ENCODE measurements around the gene MPND.
"Not testable (repeated sequence)": the region's sequence is repeated elsewhere in the genome, so short reads cannot be mapped to it uniquely, and the experiment has no call there.

MPND gene

GRCh38 chr19:4328243-4328990 lies 14.9 kb upstream of the MPND start:
- Mint-ChIP-seq H3K4me3 (peak overlapping the region; percentile 90), H3K9me3 (ENCODE audit: low read depth) (no peaks in the 10 kb centered on the region), H3K36me3 (no peaks in the 10 kb centered on the region), H3K27ac (peak overlapping the region; percentile 92), H3K27me3 (no peaks in the 10 kb centered on the region), H3K4me1 (ENCODE audit: low read depth) (peaks cover 23% of the 10 kb centered on the region)

DNA sequence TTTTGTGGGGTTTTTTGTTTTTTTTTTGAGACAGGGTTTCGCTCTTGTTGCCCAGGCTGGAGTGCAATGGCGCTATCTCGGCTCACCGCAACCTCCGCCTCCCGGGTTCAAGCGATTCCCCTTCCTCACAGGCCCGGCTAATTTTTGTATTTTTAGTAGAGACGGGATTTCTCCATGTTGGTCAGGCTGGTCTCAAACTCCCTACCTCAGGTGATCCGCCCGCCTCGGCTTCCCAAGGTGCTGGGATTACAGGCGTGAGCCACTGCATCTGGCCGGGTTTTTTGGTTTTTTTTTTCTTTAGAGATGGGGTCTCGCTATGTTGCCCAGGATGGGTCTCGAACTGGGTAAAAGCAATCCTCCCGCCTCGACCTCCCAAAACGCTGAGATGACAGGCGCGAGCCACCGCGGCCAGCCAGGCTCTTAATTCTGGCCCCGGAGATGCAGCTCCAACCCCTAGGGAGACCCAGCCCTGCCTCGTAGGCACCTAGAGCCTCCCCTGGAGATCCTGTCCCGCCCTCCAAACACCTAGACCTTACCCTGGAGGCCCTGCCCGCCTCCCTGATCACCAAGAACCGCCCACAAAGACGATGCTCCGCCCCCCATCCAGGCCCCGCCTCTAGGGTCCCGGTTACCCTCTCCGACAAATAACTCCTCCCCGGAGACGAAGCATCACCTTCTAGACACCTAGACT lies 14.2 kb upstream of the MPND start:
- H3K27me3 Mint-ChIP-seq; H3K36me3 Mint-ChIP-seq; H3K9me3 Mint-ChIP-seq (ENCODE audit: low read depth): not testable (repeated sequence)
- H3K4me3 Mint-ChIP-seq, result peak overlapping the region; percentile 90
- H3K4me1 Mint-ChIP-seq (ENCODE audit: low read depth), result peaks cover 23% of the 10 kb centered on the region
- H3K27ac Mint-ChIP-seq, result peak overlapping the region; percentile 92

DNA sequence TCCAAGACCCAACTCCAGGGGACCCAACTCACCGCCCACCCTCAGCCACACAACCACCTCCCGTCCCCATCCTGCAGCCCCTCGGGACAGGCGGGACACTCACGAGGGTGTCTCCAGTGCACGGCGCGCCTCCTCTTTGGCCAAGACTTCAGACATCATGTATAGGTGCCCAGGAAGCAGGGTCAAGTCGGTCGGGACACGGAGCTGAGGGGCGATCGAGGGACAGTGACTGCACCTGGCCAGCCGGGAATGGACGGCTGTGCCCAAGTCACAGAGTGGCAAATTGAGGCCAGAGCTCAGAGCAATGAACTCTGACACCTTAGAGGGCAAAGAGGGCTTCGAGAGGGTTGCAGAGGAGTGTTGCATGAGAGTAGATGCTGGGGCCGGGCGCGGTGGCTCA lies 13.5 kb upstream of the MPND start:
- peak overlapping the region; percentile 67 for H3K4me3 Mint-ChIP-seq
- peak overlapping the region; percentile 54 for H3K27ac Mint-ChIP-seq
- H3K9me3 Mint-ChIP-seq (ENCODE audit: low read depth), result no peaks in the 10 kb centered on the region
- peaks cover 23% of the 10 kb centered on the region for H3K4me1 Mint-ChIP-seq (ENCODE audit: low read depth)
- H3K36me3 Mint-ChIP-seq, result peaks cover under 1% of the 10 kb centered on the region
- no peaks in the 10 kb centered on the region for H3K27me3 Mint-ChIP-seq

- Mint-ChIP-seq H3K4me1 (ENCODE audit: low read depth) (peaks cover 13% of the 10 kb centered on the region), H3K27ac (no peak overlapping the region), H3K27me3 (no peaks in the 10 kb centered on the region), H3K9me3 (ENCODE audit: low read depth) (no peaks in the 10 kb centered on the region), H3K36me3 (peaks cover 7% of the 10 kb centered on the region), H3K4me3 (no peak overlapping the region)
These were observed 8.3 kb upstream of the MPND start for GRCh38 chr19:4334929-4335570.

- Mint-ChIP-seq H3K36me3 (peaks cover 7% of the 10 kb centered on the region), H3K9me3 (ENCODE audit: low read depth) (no peaks in the 10 kb centered on the region), H3K4me3 (peak overlapping the region; percentile 89), H3K27ac (peak overlapping the region; percentile 87), H3K4me1 (ENCODE audit: low read depth) (peaks cover 17% of the 10 kb centered on the region), H3K27me3 (no peaks in the 10 kb centered on the region)
These were observed 5.4 kb upstream of the MPND start for GRCh38 chr19:4337906-4338440.

GRCh38 chr19:4338441-4339355 lies 4.7 kb upstream of the MPND start, which contains the start of gene STAP2:
Gene STAP2 (minus strand): TSS chr19:4338827. CDS start chr19:4338753, 74 bp downstream.
- peak within 1 kb of the TSS; percentile 87 for H3K27ac Mint-ChIP-seq
- no peaks in the 10 kb centered on the region for H3K27me3 Mint-ChIP-seq
- peaks cover 7% of the 10 kb centered on the region for H3K36me3 Mint-ChIP-seq
- no peaks in the 10 kb centered on the region for H3K9me3 Mint-ChIP-seq (ENCODE audit: low read depth)
- H3K4me1 Mint-ChIP-seq (ENCODE audit: low read depth), result peaks cover 20% of the 10 kb centered on the region
- peak within 1 kb of the TSS; percentile 89 for H3K4me3 Mint-ChIP-seq

DNA sequence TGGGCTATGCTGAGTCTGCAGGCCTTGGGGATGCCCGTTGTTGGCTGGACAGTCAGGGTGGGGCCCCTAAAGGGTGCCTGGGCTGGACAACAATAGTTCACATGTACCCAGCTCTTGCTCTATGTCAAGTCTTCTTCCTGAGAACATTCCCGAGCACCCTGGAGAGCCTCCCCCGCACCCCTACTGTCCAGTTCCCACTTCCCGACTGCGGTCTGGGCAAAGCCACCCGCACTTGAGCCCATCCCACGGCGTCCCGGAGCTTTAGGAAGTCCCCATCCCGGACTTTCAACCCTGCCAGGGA lies 1.1 kb upstream of the MPND start:
- Mint-ChIP-seq H3K27ac (peak overlapping the region; percentile 84), H3K27me3 (no peaks in the 10 kb centered on the region), H3K4me3 (peak overlapping the region; percentile 90), H3K4me1 (ENCODE audit: low read depth) (peaks cover 23% of the 10 kb centered on the region), H3K36me3 (no peaks in the 10 kb centered on the region), H3K9me3 (ENCODE audit: low read depth) (no peaks in the 10 kb centered on the region)

DNA sequence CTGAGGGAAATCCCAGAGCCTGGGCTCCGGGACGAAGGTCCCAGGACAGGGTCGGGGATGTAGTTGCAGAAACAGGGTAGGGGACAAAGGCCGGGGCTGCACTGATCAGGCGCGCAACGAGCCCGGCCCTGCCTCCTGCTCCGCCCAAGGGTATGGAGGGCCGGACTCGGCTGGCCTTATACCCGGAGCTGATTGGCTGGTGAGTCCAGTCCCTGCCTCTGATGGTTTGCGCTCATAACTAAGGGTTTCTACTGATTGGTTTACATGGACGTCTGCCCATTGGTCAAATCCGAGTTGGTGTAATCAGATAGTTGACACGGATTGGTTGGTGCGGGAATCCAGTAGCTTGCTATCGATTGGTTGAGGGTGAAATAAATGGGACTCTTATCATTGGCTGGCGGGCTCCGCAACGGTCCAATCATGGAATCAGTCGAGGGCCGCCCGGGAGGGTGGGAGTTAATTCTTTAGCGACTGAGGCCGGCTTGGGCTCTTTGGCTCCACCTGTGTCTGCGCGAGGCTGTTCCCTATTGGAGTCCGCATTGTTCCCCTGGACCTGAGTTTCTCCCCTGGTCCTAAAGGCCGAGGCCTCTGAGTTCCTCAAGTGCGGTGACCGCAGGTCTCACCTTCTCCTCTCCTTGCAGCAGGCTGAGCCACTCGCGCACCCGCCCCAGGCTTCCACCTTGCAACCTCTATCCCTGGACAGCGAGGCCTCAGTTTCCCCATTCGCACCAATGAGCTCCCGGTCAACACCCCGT lies 570 bp upstream of the MPND start:
- H3K27me3 Mint-ChIP-seq, result no peaks in the 10 kb centered on the region
- H3K9me3 Mint-ChIP-seq (ENCODE audit: low read depth), result no peaks in the 10 kb centered on the region
- peak overlapping the region; percentile 90 for H3K4me3 Mint-ChIP-seq
- peaks cover 22% of the 10 kb centered on the region for H3K4me1 Mint-ChIP-seq (ENCODE audit: low read depth)
- H3K27ac Mint-ChIP-seq, result peak overlapping the region; percentile 84
- H3K36me3 Mint-ChIP-seq, result no peaks in the 10 kb centered on the region

GRCh38 chr19:4345342-4346019 lies 2.1 kb downstream of the MPND start:
- H3K4me1 Mint-ChIP-seq (ENCODE audit: low read depth), result peaks cover 10% of the 10 kb centered on the region
- peak overlapping the region; percentile 63 for H3K4me3 Mint-ChIP-seq
- H3K27ac Mint-ChIP-seq, result no peak overlapping the region
- H3K9me3 Mint-ChIP-seq (ENCODE audit: low read depth), result no peaks in the 10 kb centered on the region
- no peaks in the 10 kb centered on the region for H3K27me3 Mint-ChIP-seq
- no peaks in the 10 kb centered on the region for H3K36me3 Mint-ChIP-seq

DNA sequence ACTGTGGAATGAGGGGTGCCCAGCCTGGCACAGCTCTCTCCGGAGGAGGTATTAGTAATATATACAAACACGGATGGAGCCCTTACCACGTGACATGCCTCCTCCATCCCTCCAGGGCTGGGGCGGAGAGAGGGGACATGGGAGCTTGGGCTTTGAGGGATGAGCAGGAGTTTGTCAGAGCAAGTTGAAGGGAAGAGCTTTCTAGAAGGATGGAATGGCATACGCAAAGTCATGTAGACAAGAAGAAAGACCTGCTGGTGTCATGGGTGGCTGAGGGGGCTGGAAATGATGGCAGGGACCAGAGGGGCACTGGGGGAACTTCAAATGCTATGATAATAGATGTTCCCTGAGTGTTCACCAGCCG lies 2.6 kb downstream of the MPND start:
- Mint-ChIP-seq H3K27me3 (no peaks in the 10 kb centered on the region), H3K27ac (no peak overlapping the region), H3K9me3 (ENCODE audit: low read depth) (no peaks in the 10 kb centered on the region), H3K36me3 (no peaks in the 10 kb centered on the region), H3K4me3 (no peak overlapping the region), H3K4me1 (ENCODE audit: low read depth) (peaks cover 10% of the 10 kb centered on the region)

- H3K27ac Mint-ChIP-seq, result no peak overlapping the region
- H3K9me3 Mint-ChIP-seq (ENCODE audit: low read depth), result no peaks in the 10 kb centered on the region
- H3K4me3 Mint-ChIP-seq, result no peak overlapping the region
- H3K27me3 Mint-ChIP-seq, result no peaks in the 10 kb centered on the region
- H3K4me1 Mint-ChIP-seq (ENCODE audit: low read depth), result peaks cover 10% of the 10 kb centered on the region
- H3K36me3 Mint-ChIP-seq, result no peaks in the 10 kb centered on the region
These were observed 4.2 kb downstream of the MPND start for GRCh38 chr19:4347521-4347920.

DNA sequence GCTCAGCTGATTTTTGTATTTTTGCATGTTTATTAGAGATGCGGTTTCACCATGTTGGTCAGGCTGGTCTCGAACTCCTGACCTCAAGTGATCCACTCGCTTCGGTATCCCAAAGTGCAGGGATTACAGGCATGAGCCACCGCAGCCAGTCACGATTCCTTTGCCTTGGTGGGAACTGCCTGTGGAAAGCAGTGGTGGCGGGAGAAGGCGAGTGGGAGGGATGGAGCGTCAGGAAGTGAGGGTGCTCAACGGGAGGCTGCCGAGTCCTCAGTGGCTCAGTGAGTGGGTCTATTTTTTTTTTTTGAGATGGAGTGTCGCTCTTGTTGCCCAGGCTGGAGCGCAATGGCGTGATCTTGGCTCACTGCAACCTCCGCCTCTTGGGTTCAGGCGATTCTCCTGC lies 5.9 kb downstream of the MPND start:
- not testable (repeated sequence) for H3K4me3 Mint-ChIP-seq; H3K27ac Mint-ChIP-seq; H3K4me1 Mint-ChIP-seq (ENCODE audit: low read depth); H3K9me3 Mint-ChIP-seq (ENCODE audit: low read depth); H3K27me3 Mint-ChIP-seq; H3K36me3 Mint-ChIP-seq

- no peaks in the 10 kb centered on the region for H3K36me3 Mint-ChIP-seq
- H3K27me3 Mint-ChIP-seq, result no peaks in the 10 kb centered on the region
- no peaks in the 10 kb centered on the region for H3K9me3 Mint-ChIP-seq (ENCODE audit: low read depth)
- peaks cover 3% of the 10 kb centered on the region for H3K4me1 Mint-ChIP-seq (ENCODE audit: low read depth)
- no peak overlapping the region for H3K4me3 Mint-ChIP-seq
- H3K27ac Mint-ChIP-seq, result no peak overlapping the region
These were observed 6.7 kb downstream of the MPND start for GRCh38 chr19:4350111-4350510.
